Upper lobe of left lung (tissue), 6 donors: Measurements from ENCODE around the gene PRDM16. TPM values are rescaled to one million over a fixed set of nuclear protein-coding genes. Genes with fewer than 3 reads are reported as not detected.

ENCODE experiments used
- ATAC-seq, 2 donors: fragments of 200-7000 bp; cut with Tn5 transposase; one replicate each; pipeline ENCODE4 v1.9.1; 2022; ENCODE audit warnings: mild to moderate bottlenecking in 2 of 2, moderate library complexity in 2 of 2; ENCODE audit not compliant: low FRiP score in 2 of 2
- DNase-seq, 2 donors: peaks; one replicate each; pipeline ENCODE4 v3.0.0-alpha.2; 2019 to 2020
- H3K27ac ChIP-seq, 4 donors: fragments of 200-600 bp; sonication (generic); one replicate each; pipeline ENCODE4 v1.5.1; 2016 to 2019
- H3K27me3 ChIP-seq, 4 donors: fragments of 200-600 bp; sonication (generic); one replicate each; pipeline ENCODE4 v1.5.1; 2017 to 2019
- H3K36me3 ChIP-seq, 4 donors: fragments of 200-600 bp; sonication (generic); one replicate each; pipeline ENCODE4 v1.5.1; 2016 to 2019
- H3K4me1 ChIP-seq, 4 donors: fragments of 200-600 bp; sonication (generic); one replicate each; pipeline ENCODE4 v1.5.1; 2018 to 2019
- H3K4me3 ChIP-seq, 4 donors: fragments of 200-600 bp; sonication (generic); one replicate each; pipeline ENCODE4 v1.5.1; 2017 to 2019; ENCODE audit warnings: mild to moderate bottlenecking in 2 of 4, moderate library complexity in 1 of 4
- H3K9me3 ChIP-seq, 4 donors: fragments of 200-600 bp; sonication (generic); one replicate each; pipeline ENCODE4 v1.5.1; 2018 to 2019
- CTCF ChIP-seq, 6 experiments: fragments of 450-650 bp in 4 of 6; fragments of 200-600 bp in 2 of 6; sonication (generic) in 2 of 6; IDR thresholded peaks; one replicate each; pipeline ENCODE4 v1.5.1; 2016 to 2019; ENCODE audit warnings: antibody characterized with exemption in 6 of 6
- EP300 ChIP-seq, 4 donors: sonication (generic); formaldehyde crosslinking; IDR thresholded peaks; one replicate each; pipeline ENCODE4 v1.5.1; 2017; ENCODE audit warnings: antibody characterized with exemption in 4 of 4, control low read depth in 2 of 4
- POLR2A ChIP-seq, 4 donors: fragments of 450-650 bp; IDR thresholded peaks; one replicate each; pipeline ENCODE4 v1.5.1; 2016 to 2017; ENCODE audit warnings: antibody characterized with exemption in 4 of 4, mild to moderate bottlenecking in 2 of 4
- POLR2AphosphoS5 ChIP-seq, 2 donors: sonication (generic); formaldehyde crosslinking; IDR thresholded peaks; one replicate each; pipeline ENCODE4 v1.5.1; 2017; ENCODE audit warnings: antibody characterized with exemption in 2 of 2
- WGBS, 2 donors: methylation state at CpG; one replicate each; pipeline ENCODE4 v1.1.5; 2017 to 2018; 5-methylcytosine and 5-hydroxymethylcytosine counted together
- total RNA-seq, 6 donors: library from RNA; depleted of rRNA in 4 of 6; stranded (reverse); fragments of >200 nt in 4 of 6; gene quantifications; one replicate each; pipeline versions ENCODE4 v1.1.0 to v1.2.1, GENCODE V29; 2016 to 2021
- donor health status: DM: no; HTN: no; CAD: no; lungs with moderate emphysema.
- donor health status: DM: no; HTN: yes; CAD: no; lungs with severe emphysema.

PRDM16 gene
- total RNA-seq, 6 donors from 2014 or later: 12.3 to 54.5 (median 21.2) TPM

- H3K4me1 ChIP-seq: no peaks in the 10 kb centered on the region
- 92 to 93% methylated on average over 31 to 40 of the region's 40 CpGs for WGBS, 2 donors
- no peak for ATAC-seq
- H3K27me3 ChIP-seq: no peaks in the 10 kb centered on the region
- H3K36me3 ChIP-seq: peaks cover 0 to 6% (median 0%) of the 10 kb centered on the region in 4 donors
- H3K4me3 ChIP-seq: no peak overlapping the region
- no peaks in the 10 kb centered on the region for H3K9me3 ChIP-seq
- TF ChIP-seq POLR2A (IDR thresholded peaks at IDR 0.05) (no peak), POLR2AphosphoS5 (IDR thresholded peaks at IDR 0.05) (no peak), CTCF (IDR thresholded peaks at IDR 0.05) (no peak), EP300 (IDR thresholded peaks at IDR 0.05) (no peak)
- H3K27ac ChIP-seq: no peak overlapping the region
- DNase-seq: peak in 1 of 2 donors; percentile 79
These were observed 365.6 kb downstream of the PRDM16 start for GRCh38 chr1:3434406-3435110.

- ATAC-seq (no peak), DNase-seq (peak in 1 of 2 donors; percentile 57)
- no peaks in the 10 kb centered on the region for H3K9me3 ChIP-seq
- no peaks in the 10 kb centered on the region for H3K4me1 ChIP-seq
- WGBS, 2 donors: 84% methylated on average over 19 to 21 of the region's 21 CpGs
- H3K27me3 ChIP-seq: no peaks in the 10 kb centered on the region
- no peak overlapping the region for H3K4me3 ChIP-seq
- no peak overlapping the region for H3K27ac ChIP-seq
- TF ChIP-seq POLR2AphosphoS5 (IDR thresholded peaks at IDR 0.05) (no peak), POLR2A (IDR thresholded peaks at IDR 0.05) (no peak), EP300 (IDR thresholded peaks at IDR 0.05) (no peak), CTCF (IDR thresholded peaks at IDR 0.05) (no peak)
- H3K36me3 ChIP-seq: peaks cover 0 to 6% (median 0%) of the 10 kb centered on the region in 4 donors
These were observed 366.7 kb downstream of the PRDM16 start for GRCh38 chr1:3435666-3436065.

- H3K27ac ChIP-seq: no peak overlapping the region
These were observed 367.4 kb downstream of the PRDM16 start for GRCh38 chr1:3436451-3436850.

GRCh38 chr1:3436901-3437300, 367.9 kb downstream of the PRDM16 start:
- no peak for ATAC-seq
- H3K9me3 ChIP-seq: no peaks in the 10 kb centered on the region
- H3K27me3 ChIP-seq: peaks cover 0 to 4% (median 0%) of the 10 kb centered on the region in 4 donors
- DNase-seq: peak in 1 of 2 donors; percentile 59
- H3K4me1 ChIP-seq: no peaks in the 10 kb centered on the region
- H3K4me3 ChIP-seq: no peak overlapping the region
- H3K36me3 ChIP-seq: peaks cover 0 to 3% (median 0%) of the 10 kb centered on the region in 4 donors
- H3K27ac ChIP-seq: no peak overlapping the region
- WGBS, 2 donors: 85 to 87% methylated on average over 4 to 14 of the region's 14 CpGs
- TF ChIP-seq EP300 (IDR thresholded peaks at IDR 0.05) (no peak), POLR2AphosphoS5 (IDR thresholded peaks at IDR 0.05) (no peak), POLR2A (IDR thresholded peaks at IDR 0.05) (no peak), CTCF (IDR thresholded peaks at IDR 0.05) (no peak)

More at GRCh38 chr1:3436451-3436850, 367.4 kb downstream of the PRDM16 start:
- Histone ChIP-seq H3K36me3 (peaks cover 0 to 3% (median 0%) of the 10 kb centered on the region in 4 donors), H3K4me3 (no peak overlapping the region), H3K27me3 (peaks cover 0 to 4% (median 0%) of the 10 kb centered on the region in 4 donors), H3K9me3 (no peaks in the 10 kb centered on the region), H3K4me1 (no peaks in the 10 kb centered on the region)
- WGBS, 2 donors: 94 to 95% methylated on average over 6 to 11 of the region's 11 CpGs
- ATAC-seq (no peak), DNase-seq (peak in 1 of 2 donors; percentile 66)
- TF ChIP-seq CTCF (IDR thresholded peaks at IDR 0.05) (no peak), POLR2AphosphoS5 (IDR thresholded peaks at IDR 0.05) (no peak), EP300 (IDR thresholded peaks at IDR 0.05) (no peak), POLR2A (IDR thresholded peaks at IDR 0.05) (no peak)
